ENCODE results near the gene THOP1. TPM values are rescaled to one million over a fixed set of nuclear protein-coding genes. Genes with fewer than 3 reads are reported as not detected.
A peak's percentile ranks its signal among the peaks of the same experiment; 100 is the strongest.
"Not testable (repeated sequence)": the region's sequence is repeated elsewhere in the genome, so short reads cannot be mapped to it uniquely, and the experiment has no call there.

THOP1 gene
- total RNA-seq, 1 donor from 2014 or later, result 35.0 TPM

- DNase-seq (ENCODE audit: low spot score), result no peak
Observed at GRCh38 chr19:2780284-2780683, 5.0 kb upstream of the THOP1 start.

GRCh38 chr19:2782329-2782935 lies 2.9 kb upstream of the THOP1 start:
- DNase-seq (ENCODE audit: low spot score), result no peak

DNA sequence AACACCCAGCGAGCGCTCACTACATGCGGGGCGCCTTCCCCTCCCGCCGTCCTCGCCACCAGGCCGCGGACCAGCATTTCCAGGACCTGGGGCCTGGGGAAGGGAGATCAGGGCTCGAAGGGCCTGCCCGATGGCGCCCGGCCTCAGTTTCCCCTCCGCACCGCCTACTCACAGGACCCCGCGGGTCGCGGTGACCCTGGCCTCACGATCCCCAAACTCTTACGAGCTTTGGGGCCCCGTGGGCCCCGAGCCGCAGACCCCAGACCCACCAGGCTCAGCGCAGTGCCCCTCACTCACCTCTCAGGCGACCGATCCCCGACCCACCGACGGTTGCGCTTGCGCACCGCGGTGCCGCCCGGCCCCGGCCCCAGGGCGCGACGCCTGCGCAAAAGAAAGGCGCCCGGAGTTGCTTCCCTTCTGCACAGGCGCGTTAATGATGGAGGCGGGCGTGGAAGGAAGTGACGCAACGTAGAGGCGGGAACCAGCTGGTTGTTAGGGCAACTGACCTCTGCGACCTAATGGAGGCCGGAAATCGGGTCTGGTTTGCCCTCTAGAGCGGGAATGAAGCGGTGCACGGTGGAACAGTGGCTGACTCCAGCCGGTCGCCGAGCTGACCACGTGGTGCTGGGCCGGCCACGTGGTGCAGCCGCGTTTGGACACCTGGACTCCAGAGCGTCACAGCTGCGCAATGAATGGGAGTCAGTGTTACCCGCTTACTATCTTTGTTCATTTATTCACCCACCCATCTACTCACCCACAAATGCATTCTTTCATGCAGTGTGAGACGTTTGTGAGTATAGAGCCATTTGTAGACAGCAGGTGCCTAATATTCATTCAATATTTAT lies 2.1 kb upstream of the THOP1 start, which contains the start of gene SGTA:
SGTA (minus strand) TSS at position 338 of the 845 bp plus-strand sequence. CDS start 14,205 bp downstream, outside the sequence.
- peak; percentile 98 for DNase-seq (ENCODE audit: low spot score)

- no peak for DNase-seq (ENCODE audit: low spot score)
Observed at GRCh38 chr19:2783781-2784145, 1.5 kb upstream of the THOP1 start.

GRCh38 chr19:2787115-2787514 lies 1.8 kb downstream of the THOP1 start:
- DNase-seq (ENCODE audit: low spot score), result no peak

- DNase-seq (ENCODE audit: low spot score), result no peak
Observed at GRCh38 chr19:2788237-2788636, 2.9 kb downstream of the THOP1 start.

DNA sequence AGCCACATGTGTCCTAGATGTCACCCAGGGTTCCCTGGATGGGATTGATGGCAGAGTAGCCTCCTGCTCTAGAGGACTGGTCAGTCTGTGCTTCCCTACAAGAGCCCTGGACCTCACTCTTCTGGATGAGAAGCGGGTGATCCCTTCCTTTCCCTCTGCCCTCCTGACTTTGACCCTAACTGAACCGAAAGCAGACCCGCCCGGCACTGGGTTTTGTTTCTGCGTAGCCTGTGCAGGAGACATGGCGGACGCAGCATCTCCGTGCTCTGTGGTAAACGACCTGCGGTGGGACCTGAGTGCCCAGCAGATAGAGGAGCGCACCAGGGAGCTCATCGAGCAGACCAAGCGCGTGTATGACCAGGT lies 4.9 kb downstream of the THOP1 start:
- no peak for DNase-seq (ENCODE audit: low spot score)

- DNase-seq (ENCODE audit: low spot score), result no peak
Observed at GRCh38 chr19:2790557-2791271, 5.4 kb downstream of the THOP1 start.

DNA sequence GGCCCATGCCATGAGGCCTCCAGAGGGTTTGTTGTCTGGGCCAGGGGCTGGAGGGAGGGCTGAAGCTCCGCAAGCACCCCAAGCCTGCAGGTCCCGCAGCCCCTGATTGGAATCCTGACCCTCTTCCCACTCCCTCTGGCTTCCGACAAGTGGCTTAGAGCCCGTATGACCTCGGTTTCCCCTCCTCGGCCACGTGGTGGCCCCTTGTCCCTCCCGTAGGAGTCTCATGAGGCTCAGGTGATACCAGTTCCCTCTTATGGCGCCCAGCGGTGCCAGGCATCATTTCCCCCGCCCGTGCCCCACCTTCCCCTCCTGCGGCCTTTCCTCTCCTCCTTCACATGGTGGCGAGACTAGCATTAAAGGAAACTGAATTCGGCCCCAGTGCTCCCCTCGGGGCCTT lies 6.1 kb downstream of the THOP1 start:
- DNase-seq (ENCODE audit: low spot score), result no peak

DNA sequence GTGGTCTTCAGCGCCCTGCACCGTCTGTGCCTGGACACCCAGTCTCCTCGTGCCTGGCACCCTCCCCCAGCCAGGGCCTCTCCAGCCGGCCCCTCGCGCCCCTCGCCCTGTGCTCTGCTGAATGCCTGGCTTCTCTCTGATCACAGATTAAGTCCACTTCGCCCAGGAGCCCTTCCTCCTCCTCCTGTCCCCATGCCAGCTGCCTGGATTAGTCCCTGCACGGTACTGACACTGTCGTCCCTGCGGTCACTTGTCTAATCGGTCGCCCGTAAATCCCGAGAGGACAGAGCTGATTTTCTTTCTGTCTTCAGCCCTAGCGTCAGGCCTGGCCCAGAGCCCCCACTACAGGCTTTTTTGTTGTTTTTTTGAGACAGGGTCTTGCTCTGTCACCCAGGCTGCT lies 6.6 kb downstream of the THOP1 start:
- DNase-seq (ENCODE audit: low spot score), result no peak

- DNase-seq (ENCODE audit: low spot score), result not testable (repeated sequence)
Observed at GRCh38 chr19:2792666-2793065, 7.4 kb downstream of the THOP1 start.

DNA sequence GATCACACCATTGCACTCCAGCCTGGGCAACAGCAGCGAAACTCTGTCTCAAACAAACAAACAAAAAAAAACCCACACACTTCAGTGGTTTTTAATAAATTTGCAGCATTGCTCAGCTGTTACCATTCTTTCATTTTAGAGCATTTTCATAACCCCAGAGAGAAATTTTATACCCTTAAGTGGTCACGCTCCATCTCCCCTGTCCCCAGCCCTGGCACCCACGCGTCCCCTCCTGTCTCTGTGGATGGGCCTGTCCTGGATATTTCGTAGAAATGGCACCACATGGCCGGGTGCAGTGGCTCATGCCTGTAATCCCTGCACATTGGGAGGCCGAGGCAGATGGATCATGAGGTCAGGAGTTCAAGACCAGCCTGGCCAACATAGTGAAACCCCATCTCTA lies 7.8 kb downstream of the THOP1 start:
- DNase-seq (ENCODE audit: low spot score), result no peak

DNA sequence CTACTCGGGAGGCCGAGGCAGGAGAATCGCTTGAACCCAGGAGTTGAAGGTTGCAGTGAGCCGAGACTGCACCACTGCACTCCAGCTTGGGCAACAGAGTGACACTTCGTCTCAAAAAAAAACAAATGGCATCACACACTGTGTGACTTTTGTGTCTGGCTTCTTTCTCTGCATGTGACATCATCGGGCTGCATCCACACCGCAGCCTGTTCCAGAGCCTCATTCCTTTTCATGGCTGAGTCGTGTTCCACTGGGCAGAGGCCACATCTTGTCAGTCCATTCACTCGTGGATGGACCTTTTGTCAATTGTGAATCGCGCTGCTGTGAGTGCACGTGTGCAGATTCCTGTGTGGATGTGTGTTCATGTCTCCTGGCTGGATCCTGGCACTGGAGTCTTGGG lies 8.3 kb downstream of the THOP1 start:
- no peak for DNase-seq (ENCODE audit: low spot score)

DNA sequence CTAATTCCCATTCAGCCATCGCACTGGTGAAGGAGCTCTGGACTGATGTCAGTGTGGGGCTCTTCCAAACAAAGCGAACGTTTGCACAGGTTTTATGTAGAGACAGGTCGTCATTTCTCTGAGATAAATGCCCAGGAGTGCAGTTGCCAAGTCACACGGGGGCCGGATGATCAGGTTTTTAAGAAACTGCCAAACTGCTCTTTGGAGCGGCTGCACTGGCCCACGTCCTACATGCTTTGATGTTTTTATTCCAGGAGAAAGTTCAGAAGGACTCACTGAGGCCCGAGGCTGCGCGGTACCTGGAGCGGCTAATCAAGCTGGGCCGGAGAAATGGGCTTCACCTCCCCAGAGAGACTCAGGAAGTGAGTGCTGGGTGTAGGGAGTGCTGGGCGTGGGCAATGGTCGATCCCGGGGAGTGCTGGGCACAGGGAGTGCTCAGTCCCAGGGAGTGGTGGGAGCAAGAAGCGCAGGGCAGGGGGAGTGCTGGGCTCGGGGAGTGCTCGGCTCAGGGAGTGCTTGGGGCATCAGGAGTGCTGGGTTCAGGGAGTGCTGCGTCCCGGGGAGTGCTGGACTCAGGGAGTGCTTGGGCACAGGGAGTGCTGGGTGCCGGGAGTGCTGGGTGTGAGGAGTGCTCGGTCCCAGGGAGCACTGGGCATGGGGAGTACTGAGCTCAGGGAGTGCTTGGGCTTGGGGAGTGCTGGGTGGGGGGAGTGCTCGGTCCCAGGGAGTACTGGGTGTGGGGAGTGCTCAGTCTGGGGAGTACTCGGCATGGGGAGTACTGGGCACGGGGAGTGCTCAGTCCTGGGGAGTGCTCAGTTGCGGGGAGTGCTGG lies 10.7 kb downstream of the THOP1 start:
- no peak for DNase-seq (ENCODE audit: low spot score)

DNA sequence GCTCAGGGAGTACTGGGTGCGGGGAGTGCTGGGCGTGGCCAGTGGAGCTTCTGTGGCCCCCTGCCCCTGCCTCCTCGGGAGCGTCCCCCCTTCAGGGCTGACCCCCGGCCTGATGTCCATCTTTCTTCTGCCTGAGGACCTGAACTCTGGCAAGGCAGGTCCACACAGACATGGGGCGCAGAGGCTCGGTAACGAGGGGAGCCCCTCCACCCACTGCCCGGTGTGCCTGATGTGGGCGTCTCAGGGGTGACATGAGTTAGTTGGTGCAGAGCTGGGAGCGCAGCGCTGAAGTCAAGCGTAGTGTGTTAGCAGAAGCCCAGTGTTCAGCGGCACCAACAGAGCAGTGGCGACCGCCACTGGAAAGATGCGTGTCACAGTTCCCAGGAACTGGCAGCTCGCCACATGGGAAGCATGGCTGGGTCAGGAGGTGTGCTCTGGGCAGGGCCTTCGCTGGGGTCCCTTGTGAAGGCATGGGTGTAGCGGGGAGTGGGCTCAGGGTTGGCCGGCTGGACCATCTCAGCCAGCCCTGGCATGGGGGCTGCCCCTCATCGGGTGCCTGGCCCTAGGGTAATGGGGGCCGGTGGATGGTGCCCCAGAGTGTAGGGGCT lies 11.5 kb downstream of the THOP1 start:
- DNase-seq (ENCODE audit: low spot score), result no peak

DNA sequence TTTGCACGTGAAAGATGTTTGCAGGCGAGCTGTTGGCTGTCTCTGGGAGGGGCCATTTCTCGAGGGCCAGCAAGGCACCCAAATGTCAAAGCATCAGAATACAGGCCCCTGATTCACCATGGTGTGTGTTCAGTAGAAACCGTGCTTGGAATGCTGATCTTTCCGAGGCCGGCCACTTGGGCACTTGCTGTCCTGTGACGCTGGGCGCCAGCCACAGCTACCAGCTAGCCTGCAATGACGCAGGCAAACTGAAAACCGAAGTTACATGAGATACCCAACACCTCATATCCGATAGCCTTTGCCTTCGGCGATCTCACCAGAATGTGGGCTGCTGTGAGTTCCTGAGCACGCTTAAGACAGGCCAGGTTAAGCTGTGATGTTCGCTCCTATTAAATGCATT lies 12.0 kb downstream of the THOP1 start:
- no peak for DNase-seq (ENCODE audit: low spot score)

DNA sequence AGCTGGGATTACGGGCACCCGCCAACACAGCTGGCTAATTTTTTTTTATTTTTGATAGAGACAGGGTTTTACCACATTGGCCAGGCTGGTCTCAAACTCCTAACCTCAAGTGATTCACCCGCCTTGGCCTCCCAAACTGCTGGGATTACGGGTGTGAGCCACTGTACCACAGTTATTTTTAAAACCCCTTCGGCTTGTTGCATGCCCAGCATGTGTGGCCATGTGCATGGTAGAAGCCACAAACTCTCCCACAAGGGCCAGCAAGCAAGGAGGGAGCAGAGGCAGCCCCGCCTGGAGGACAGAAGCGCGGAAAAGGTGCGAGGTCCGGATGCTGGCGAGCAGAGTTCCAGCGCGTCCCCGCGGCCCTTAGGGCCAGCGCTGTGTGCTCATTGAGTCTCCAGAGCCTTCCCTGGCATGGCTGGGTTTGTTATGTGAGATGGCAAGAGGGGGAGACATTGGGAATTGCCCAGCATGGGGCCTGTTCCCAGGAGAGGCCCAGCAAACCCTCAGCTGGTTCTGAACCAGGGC lies 12.9 kb downstream of the THOP1 start:
- DNase-seq (ENCODE audit: low spot score), result no peak

- DNase-seq (ENCODE audit: low spot score), result no peak
Observed at GRCh38 chr19:2798733-2799132, 13.4 kb downstream of the THOP1 start.

- no peak for DNase-seq (ENCODE audit: low spot score)
Observed at GRCh38 chr19:2799273-2800020, 14.1 kb downstream of the THOP1 start.

DNA sequence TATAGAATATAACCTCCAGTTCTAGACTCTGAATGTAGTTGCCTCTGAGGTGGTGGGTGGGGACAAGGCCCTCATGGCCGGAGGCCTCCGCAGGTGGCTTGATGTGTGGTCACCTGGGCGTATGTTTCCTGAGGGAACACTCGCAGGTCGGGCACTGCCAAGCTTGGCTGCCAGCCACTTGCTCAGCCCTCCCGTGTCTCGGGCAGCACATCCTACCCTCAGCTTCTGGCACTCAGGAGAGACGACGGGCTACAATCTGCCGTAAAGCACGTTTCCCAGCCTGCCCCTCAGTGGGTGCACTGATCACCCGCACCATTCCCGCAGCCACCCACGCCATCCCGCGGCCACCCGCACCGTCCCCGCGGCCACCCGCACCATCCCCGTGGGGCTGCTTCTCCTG lies 15.2 kb downstream of the THOP1 start:
- no peak for DNase-seq (ENCODE audit: low spot score)
